ENCODE results near the gene ABHD1.

DNA sequence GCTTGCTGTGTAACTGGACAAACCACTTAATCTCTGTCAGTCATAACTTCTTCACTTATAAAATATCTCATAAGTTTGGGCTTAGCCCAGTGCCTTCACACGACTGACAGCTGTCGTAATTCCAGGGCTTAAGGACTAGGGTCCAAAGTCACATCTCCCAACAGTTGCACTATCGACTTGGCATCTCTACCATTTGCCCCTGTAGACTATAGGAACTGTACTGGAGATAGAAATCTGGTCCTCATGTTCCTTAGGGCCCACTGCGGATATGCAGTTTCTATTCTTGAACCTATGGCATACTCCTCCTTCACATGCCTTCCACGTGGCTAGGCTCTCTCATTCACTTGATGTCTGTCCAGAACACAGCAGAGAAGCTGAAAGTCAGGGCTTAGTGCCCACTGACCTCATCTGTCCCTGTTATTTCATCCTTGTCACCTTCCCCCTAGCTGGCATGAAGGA, 2.7 kb downstream of the ABHD1 start:
- TF ChIP-seq POLR2AphosphoS5 (IDR thresholded peaks at IDR 0.05), result no peak
- TF ChIP-seq, protein P1, sequence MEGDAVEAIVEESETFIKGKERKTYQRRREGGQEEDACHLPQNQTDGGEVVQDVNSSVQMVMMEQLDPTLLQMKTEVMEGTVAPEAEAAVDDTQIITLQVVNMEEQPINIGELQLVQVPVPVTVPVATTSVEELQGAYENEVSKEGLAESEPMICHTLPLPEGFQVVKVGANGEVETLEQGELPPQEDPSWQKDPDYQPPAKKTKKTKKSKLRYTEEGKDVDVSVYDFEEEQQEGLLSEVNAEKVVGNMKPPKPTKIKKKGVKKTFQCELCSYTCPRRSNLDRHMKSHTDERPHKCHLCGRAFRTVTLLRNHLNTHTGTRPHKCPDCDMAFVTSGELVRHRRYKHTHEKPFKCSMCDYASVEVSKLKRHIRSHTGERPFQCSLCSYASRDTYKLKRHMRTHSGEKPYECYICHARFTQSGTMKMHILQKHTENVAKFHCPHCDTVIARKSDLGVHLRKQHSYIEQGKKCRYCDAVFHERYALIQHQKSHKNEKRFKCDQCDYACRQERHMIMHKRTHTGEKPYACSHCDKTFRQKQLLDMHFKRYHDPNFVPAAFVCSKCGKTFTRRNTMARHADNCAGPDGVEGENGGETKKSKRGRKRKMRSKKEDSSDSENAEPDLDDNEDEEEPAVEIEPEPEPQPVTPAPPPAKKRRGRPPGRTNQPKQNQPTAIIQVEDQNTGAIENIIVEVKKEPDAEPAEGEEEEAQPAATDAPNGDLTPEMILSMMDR (IDR thresholded peaks at IDR 0.05), result no peak
- TF ChIP-seq POLR2A (IDR thresholded peaks at IDR 0.05; ENCODE audit: low read depth), result no peak
- TF ChIP-seq EP300 (IDR thresholded peaks at IDR 0.05), result no peak
